Adrenal gland (tissue), 12 donors: ENCODE data around the gene HEPN1. TPM values are rescaled to one million over a fixed set of nuclear protein-coding genes. Genes with fewer than 3 reads are reported as not detected.
A peak's percentile ranks its signal among the peaks of the same experiment; 100 is the strongest.

ENCODE experiments used
- DNase-seq, 7 donors: peaks; one replicate each; pipeline ENCODE4 v3.0.0-alpha.2; 2019 to 2020
- H3K27ac ChIP-seq, 5 donors: fragments of 200-600 bp; sonication (generic) in 4 of 5; 1 replicate in 3 of 5; 2 replicates in 2 of 5; pipeline versions ENCODE4 v1.5.1 to v1.8.0; 2016 to 2020; ENCODE audit warnings: mild to moderate bottlenecking in 1 of 5
- H3K27me3 ChIP-seq: fragments of 200-600 bp; 2 replicates; pipeline ENCODE4 v1.8.0; 2021
- H3K36me3 ChIP-seq, 2 donors: fragments of 200-600 bp; replicated peaks in 1 of 2; 1 replicate in 1 of 2; 2 replicates in 1 of 2; pipeline versions ENCODE4 v1.5.1 to v1.8.0; 2018 to 2022
- H3K4me1 ChIP-seq, 2 donors: fragments of 200-600 bp; replicated peaks in 1 of 2; 1 replicate in 1 of 2; 2 replicates in 1 of 2; pipeline versions ENCODE4 v1.5.1 to v1.8.0; 2018 to 2021
- H3K4me3 ChIP-seq, 4 donors: fragments of 200-600 bp; sonication (generic) in 3 of 4; one replicate each; pipeline ENCODE4 v1.5.1; 2016 to 2018
- H3K9me3 ChIP-seq, 3 donors: fragments of 200-600 bp; sonication (generic) in 1 of 3; replicated peaks in 1 of 3; 1 replicate in 2 of 3; 2 replicates in 1 of 3; pipeline versions ENCODE4 v1.5.1 to v1.8.0; 2016 to 2021
- POLR2A ChIP-seq, 2 donors: fragments of 450-650 bp; IDR thresholded peaks; one replicate each; pipeline ENCODE4 v1.6.1; 2017; ENCODE audit warnings: antibody characterized with exemption in 2 of 2, mild to moderate bottlenecking in 2 of 2, moderate library complexity in 1 of 2
- WGBS, 4 donors: extraction: QIAGEN DNeasy Blood & Tissue Kit in 2 of 4; methylation state at CpG; one replicate each; pipeline versions ENCODE4 v1.1.5 to v1.1.7; 2013 to 2017; 5-methylcytosine and 5-hydroxymethylcytosine counted together
- intact Hi-C, 2 donors: fragments of 100-400 bp; cut with DNase I; formaldehyde crosslinking; loops; one replicate each; pipeline versions ENCODE4 v1.14.1 to v1.15.0; 2022 to 2023
- polyA plus RNA-seq, 3 donors: library from polyadenylated mRNA; stranded (reverse); fragments of 200-250 nt in 2 of 3; fragments of 350-450 nt in 1 of 3; fragmentation: Illumina TruSeq in 1 of 3; extraction: RNeasy Lipid Tissue Mini Kit (QIAGEN cat#74804) in 1 of 3; gene quantifications; one replicate each; pipeline ENCODE4 v1.2.3, GENCODE V29; 2013 to 2014
- total RNA-seq, 9 donors: library from RNA; depleted of rRNA in 4 of 9; stranded (reverse); fragments of >200 nt in 4 of 9; fragments of 120-200 nt in 1 of 9; fragmentation: NEBNext Ultra II Directional in 1 of 9; extraction: Animal tissue kit (Norgen Biotek cat#: 25700) in 1 of 9; gene quantifications; one replicate each; pipeline versions ENCODE4 v1.1.0 to v1.2.4, GENCODE V29; 2013 to 2023
- TF ChIP-seq, protein P1 (sequence below), 6 experiments: fragments of 450-650 bp in 4 of 6; fragments of 200-600 bp in 2 of 6; sonication (generic) in 1 of 6; IDR thresholded peaks; 1 replicate in 5 of 6; 2 replicates in 1 of 6; pipeline versions ENCODE4 v1.5.1 to v1.8.0; 2016 to 2021; ENCODE audit warnings: antibody characterized with exemption in 6 of 6, mild to moderate bottlenecking in 2 of 6, moderate library complexity in 1 of 6
- donor health status: healthy with polysubstance abuse.
- donor health status: Bipolar disorder and iron deficiency.
- donor health status: DM: yes; HTN: yes; CAD: no.
- donor health status: DM: no; HTN: no; CAD: no.
- donor health status: DM: no; HTN: no; CAD: no.
- donor health status: DM: yes; HTN: yes; CAD: no.

Gene HEPN1
- total and polyA plus RNA-seq, 12 donors: 0.07 to 0.28 TPM; not detected in 10

DNA sequence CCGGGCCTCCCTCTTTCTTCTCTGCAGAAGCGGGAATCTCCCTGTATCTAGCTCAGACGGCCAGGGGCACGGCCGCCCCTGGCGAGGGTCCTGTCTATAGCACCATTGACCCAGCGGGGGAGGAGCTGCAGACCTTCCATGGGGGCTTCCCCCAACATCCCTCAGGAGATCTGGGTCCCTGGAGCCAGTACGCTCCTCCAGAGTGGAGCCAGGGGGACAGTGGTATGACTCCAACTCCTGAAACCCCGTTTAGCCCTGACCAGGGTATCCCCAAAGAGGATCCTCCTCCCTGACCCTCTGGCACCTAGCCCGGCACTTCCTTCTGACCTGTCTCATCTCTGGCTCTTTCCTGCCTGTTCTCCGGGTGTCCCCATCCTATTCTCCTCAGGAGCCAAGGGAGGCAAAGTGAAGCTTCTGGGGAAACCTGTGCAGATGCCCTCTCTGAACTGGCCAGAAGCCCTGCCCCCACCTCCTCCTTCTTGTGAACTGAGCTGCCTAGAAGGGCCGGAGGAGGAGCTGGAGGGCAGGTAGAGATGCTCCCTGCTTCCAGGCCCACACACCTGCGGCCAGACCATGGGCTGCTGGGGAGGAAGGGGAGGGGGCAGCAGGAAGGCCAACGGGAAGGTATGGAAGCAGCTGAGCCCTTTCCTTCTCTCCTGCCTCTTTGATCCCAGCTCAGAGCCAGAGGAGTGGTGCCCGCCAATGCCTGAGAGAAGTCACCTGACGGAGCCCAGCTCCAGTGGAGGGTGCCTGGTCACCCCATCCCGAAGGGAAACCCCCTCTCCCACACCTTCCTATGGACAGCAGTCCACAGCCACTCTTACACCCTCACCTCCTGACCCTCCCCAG, 40.9 kb upstream of the HEPN1 start:
- TF ChIP-seq, protein P1, sequence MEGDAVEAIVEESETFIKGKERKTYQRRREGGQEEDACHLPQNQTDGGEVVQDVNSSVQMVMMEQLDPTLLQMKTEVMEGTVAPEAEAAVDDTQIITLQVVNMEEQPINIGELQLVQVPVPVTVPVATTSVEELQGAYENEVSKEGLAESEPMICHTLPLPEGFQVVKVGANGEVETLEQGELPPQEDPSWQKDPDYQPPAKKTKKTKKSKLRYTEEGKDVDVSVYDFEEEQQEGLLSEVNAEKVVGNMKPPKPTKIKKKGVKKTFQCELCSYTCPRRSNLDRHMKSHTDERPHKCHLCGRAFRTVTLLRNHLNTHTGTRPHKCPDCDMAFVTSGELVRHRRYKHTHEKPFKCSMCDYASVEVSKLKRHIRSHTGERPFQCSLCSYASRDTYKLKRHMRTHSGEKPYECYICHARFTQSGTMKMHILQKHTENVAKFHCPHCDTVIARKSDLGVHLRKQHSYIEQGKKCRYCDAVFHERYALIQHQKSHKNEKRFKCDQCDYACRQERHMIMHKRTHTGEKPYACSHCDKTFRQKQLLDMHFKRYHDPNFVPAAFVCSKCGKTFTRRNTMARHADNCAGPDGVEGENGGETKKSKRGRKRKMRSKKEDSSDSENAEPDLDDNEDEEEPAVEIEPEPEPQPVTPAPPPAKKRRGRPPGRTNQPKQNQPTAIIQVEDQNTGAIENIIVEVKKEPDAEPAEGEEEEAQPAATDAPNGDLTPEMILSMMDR (IDR thresholded peaks at IDR 0.05): no peak
- TF ChIP-seq POLR2A (IDR thresholded peaks at IDR 0.05): no peak
- Histone ChIP-seq H3K4me3 (peak overlapping the region in 1 of 4 donors; percentile 63), H3K9me3 (no peaks in the 10 kb centered on the region), H3K27me3 (peaks cover 8% of the 10 kb centered on the region), H3K4me1 (peaks cover 12 to 14% of the 10 kb centered on the region in 2 donors), H3K27ac (peak overlapping the region in 1 of 5 donors; percentile 94), H3K36me3 (no peaks in the 10 kb centered on the region)
- intact Hi-C loops: no loop called here
- 65 to 75% (median 69%) methylated on average over 14 to 17 of the region's 17 CpGs for WGBS, 4 donors
- DNase-seq: peak in 3 of 7 donors; percentile 16 to 50 (median 26)

DNA sequence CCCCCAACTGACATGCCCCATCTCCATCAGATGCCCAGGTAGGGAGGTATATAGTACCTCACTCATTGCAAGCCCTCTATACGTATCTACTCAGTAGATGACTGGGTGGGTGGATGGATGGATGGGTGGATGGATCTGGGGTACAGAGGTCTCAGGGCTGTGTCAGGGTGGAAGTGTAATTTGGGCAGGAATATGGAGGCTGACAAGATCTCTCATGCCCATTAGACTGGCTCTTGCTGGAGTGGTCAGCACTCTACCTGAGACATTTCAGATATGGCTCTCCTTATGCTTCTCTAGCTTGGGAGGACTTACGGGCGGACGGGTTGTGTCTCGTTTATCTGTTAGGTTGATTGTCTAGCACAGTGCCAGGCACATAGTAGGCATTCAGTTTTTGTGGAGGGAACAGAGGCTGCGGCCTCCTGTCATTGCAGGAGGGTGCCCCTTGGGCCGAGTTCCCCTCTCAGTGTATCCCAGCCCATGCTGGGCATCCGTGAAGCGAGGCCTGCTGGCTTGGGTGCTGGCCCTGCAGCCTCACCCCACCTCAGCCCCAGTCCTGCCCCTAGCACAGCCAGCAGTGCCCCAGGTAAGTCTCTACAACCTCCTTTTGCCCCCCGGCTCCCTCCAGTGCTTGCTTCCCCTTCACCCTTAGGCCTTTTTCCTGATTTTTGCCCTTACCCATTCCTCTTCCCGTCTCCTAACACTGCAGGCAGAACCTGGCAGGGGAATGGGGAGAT, 40.1 kb upstream of the HEPN1 start:
- DNase-seq: peak in 2 of 7 donors; percentile 14 to 35
- no peak overlapping the region for H3K27ac ChIP-seq
- intact Hi-C loops: no loop called here
- no peak overlapping the region for H3K4me3 ChIP-seq
- peaks cover 12 to 14% of the 10 kb centered on the region in 2 donors for H3K4me1 ChIP-seq
- TF ChIP-seq, protein P1 (IDR thresholded peaks at IDR 0.05): no peak
- no peak for TF ChIP-seq POLR2A (IDR thresholded peaks at IDR 0.05)
- no peaks in the 10 kb centered on the region for H3K36me3 ChIP-seq
- 91 to 95% (median 93%) methylated on average over 11 of the region's 11 CpGs for WGBS, 4 donors
- no peaks in the 10 kb centered on the region for H3K9me3 ChIP-seq
- peaks cover 8% of the 10 kb centered on the region for H3K27me3 ChIP-seq

DNA sequence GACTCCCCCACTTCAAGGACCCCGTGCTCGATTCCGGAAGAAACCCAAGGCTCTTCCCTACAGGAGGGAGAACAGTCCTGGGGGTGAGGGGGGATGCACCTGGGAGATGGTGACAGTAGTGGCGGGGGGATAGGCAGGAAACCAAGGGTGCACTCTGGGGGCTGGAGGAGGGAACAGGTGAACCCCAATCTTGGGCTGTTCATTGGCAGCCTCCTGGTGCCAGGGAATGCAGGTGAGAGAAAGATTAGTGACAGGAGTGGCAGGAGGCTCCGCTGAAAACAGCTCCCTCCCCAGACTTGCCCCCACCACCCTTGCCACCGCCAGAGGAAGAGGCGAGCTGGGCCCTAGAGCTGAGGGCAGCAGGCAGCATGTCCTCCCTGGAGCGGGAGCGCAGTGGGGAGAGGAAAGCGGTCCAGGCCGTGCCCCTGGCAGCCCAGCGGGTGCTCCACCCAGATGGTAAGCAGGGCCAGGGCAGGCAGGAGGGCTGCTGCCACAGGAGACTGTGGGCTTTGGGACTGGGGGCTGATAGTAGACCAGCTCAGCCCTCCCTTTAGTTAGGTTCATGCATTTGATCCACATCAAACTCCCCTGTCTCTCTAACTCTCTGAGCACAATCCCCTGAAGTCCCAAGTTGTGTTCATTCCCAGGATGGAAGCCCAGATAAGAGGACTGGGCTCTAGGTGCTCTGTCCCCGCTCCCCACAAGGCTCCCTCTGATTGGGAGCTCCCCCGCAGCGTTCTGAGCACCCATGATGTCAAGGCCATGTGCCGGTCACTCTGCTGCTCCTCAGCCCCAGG, 39.4 kb upstream of the HEPN1 start:
- Histone ChIP-seq H3K27me3 (peaks cover 3% of the 10 kb centered on the region), H3K4me1 (peaks cover 14 to 18% of the 10 kb centered on the region in 2 donors), H3K9me3 (no peaks in the 10 kb centered on the region), H3K36me3 (no peaks in the 10 kb centered on the region), H3K4me3 (no peak overlapping the region), H3K27ac (peak overlapping the region in 1 of 5 donors; percentile 32)
- intact Hi-C loops: no loop called here
- TF ChIP-seq, protein P1 (IDR thresholded peaks at IDR 0.05): no peak
- no peak for TF ChIP-seq POLR2A (IDR thresholded peaks at IDR 0.05)
- WGBS, 4 donors: 76 to 87% (median 82%) methylated on average over 7 to 16 of the region's 16 CpGs
- DNase-seq: peak in 2 of 7 donors; percentile 20 to 49

DNA sequence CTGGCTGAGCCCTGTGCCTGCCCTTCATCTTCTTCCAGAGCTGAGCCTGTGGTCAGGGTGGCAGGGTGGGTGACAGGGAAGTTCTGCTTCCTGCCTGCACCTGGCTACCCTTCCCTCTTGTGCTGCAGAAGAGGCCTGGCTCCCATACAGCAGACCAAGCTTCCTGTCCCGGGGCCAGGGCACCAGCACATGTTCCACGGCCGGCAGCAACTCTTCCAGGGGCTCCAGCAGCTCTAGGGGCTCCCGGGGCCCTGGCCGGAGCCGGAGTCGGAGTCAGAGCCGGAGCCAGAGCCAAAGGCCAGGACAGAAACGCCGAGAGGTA, 38.8 kb upstream of the HEPN1 start:
- TF ChIP-seq, protein P1 (IDR thresholded peaks at IDR 0.05): no peak
- TF ChIP-seq POLR2A (IDR thresholded peaks at IDR 0.05): no peak
- Histone ChIP-seq H3K27ac (peak overlapping the region in 1 of 5 donors; percentile 32), H3K9me3 (no peaks in the 10 kb centered on the region), H3K4me1 (peaks cover 14 to 20% of the 10 kb centered on the region in 2 donors), H3K27me3 (no peaks in the 10 kb centered on the region), H3K36me3 (no peaks in the 10 kb centered on the region), H3K4me3 (no peak overlapping the region)
- peak in 3 of 7 donors; percentile 16 to 39 (median 20) for DNase-seq
- intact Hi-C loops: no loop called here
- WGBS, 4 donors: 71 to 88% (median 76%) methylated on average over 7 to 10 of the region's 10 CpGs
